Thoracic aorta (tissue), 2 donors: ENCODE measurements around the gene IFNL2. TPM values are rescaled to one million over a fixed set of nuclear protein-coding genes. Genes with fewer than 3 reads are reported as not detected.
"Not testable (repeated sequence)": the region's sequence is repeated elsewhere in the genome, so short reads cannot be mapped to it uniquely, and the experiment has no call there.

Source experiments
- ATAC-seq: fragments of 150-250 bp; one replicate; pipeline ENCODE4 v1.8.0; 2017; ENCODE audit warnings: low read depth; ENCODE audit not compliant: insufficient number of reproducible peaks, low FRiP score
- DNase-seq: peaks from one replicate; pipeline ENCODE4 v3.0.0-alpha.2; 2020; ENCODE audit warnings: low spot score
- H3K27ac ChIP-seq, 2 donors: fragments of 200-600 bp; sonication (generic); 1 replicate in 1 of 2; 2 replicates in 1 of 2; pipeline ENCODE4 v1.5.1; 2016; ENCODE audit warnings: mild to moderate bottlenecking in 2 of 2, moderate library complexity in 2 of 2
- H3K27me3 ChIP-seq: fragments of 200-600 bp; sonication (generic); replicated peaks from 2 replicates; pipeline ENCODE4 v1.6.0; 2016; ENCODE audit warnings: mild to moderate bottlenecking; ENCODE audit not compliant: insufficient read depth
- H3K36me3 ChIP-seq: fragments of 200-600 bp; sonication (generic); one replicate; pipeline ENCODE4 v1.5.1; 2016
- H3K4me1 ChIP-seq, 2 donors: fragments of 200-600 bp; sonication (generic); 1 replicate in 1 of 2; 2 replicates in 1 of 2; pipeline versions ENCODE4 v1.5.1 to v1.6.0; 2016; ENCODE audit warnings: low read depth in 2 of 2, mild to moderate bottlenecking in 1 of 2; ENCODE audit not compliant: control insufficient read depth in 1 of 2
- H3K4me3 ChIP-seq: fragments of 200-600 bp; sonication (generic); 2 replicates; pipeline ENCODE4 v1.5.1; 2016; ENCODE audit warnings: mild to moderate bottlenecking
- H3K9me3 ChIP-seq: fragments of 200-600 bp; sonication (generic); 2 replicates; pipeline ENCODE4 v1.5.1; 2016
- CTCF ChIP-seq: fragments of 200-600 bp; sonication (generic); IDR thresholded peaks from one replicate; pipeline ENCODE4 v1.5.1; 2019; ENCODE audit warnings: antibody characterized with exemption
- total RNA-seq, 2 donors: library from RNA; depleted of rRNA; stranded (reverse); fragments of >200 nt; gene quantifications; one replicate each; pipeline versions ENCODE4 v1.1.0 to v1.2.3, GENCODE V29; 2016

Gene IFNL2
- total RNA-seq = not detected

- not testable (repeated sequence) for H3K4me3 ChIP-seq, H3K27ac ChIP-seq, H3K4me1 ChIP-seq, DNase-seq, H3K36me3 ChIP-seq, H3K9me3 ChIP-seq, H3K27me3 ChIP-seq, ATAC-seq
These were observed at the start of gene IFNL2 for GRCh38 chr19:39268085-39268484. Gene IFNL2 (plus strand): TSS chr19:39268396. CDS start chr19:39268569, 173 bp downstream.

- not testable (repeated sequence) for H3K9me3 ChIP-seq, ATAC-seq, H3K36me3 ChIP-seq, H3K4me3 ChIP-seq, H3K4me1 ChIP-seq, DNase-seq, H3K27ac ChIP-seq, H3K27me3 ChIP-seq
These were observed 49.1 kb upstream of the IFNL2 start for GRCh38 chr19:39219108-39219507.

- Histone ChIP-seq H3K36me3 (no peaks in the 10 kb centered on the region), H3K9me3 (no peaks in the 10 kb centered on the region), H3K27ac (no peak overlapping the region), H3K4me1 (no peaks in the 10 kb centered on the region), H3K27me3 (no peaks in the 10 kb centered on the region), H3K4me3 (no peak overlapping the region)
- no peak for DNase-seq
- no peak for TF ChIP-seq CTCF
- ATAC-seq = no peak
These were observed 44.4 kb upstream of the IFNL2 start for GRCh38 chr19:39223703-39224279.

GRCh38 chr19:39224910-39225309 is 43.3 kb upstream of the IFNL2 start:
- ATAC-seq (no peak), DNase-seq (no peak)
- H3K4me3 ChIP-seq = no peak overlapping the region
- TF ChIP-seq CTCF = no peak
- H3K27ac ChIP-seq = no peak overlapping the region
- H3K36me3 ChIP-seq = no peaks in the 10 kb centered on the region
- H3K27me3 ChIP-seq = no peaks in the 10 kb centered on the region
- no peaks in the 10 kb centered on the region for H3K4me1 ChIP-seq
- no peaks in the 10 kb centered on the region for H3K9me3 ChIP-seq

- H3K27ac ChIP-seq = no peak overlapping the region
- ATAC-seq (no peak), DNase-seq (no peak)
- TF ChIP-seq CTCF = no peak
- H3K4me3 ChIP-seq = no peak overlapping the region
- no peaks in the 10 kb centered on the region for H3K36me3 ChIP-seq
- no peaks in the 10 kb centered on the region for H3K27me3 ChIP-seq
- H3K4me1 ChIP-seq = no peaks in the 10 kb centered on the region
- no peaks in the 10 kb centered on the region for H3K9me3 ChIP-seq
These were observed 38.0 kb upstream of the IFNL2 start for GRCh38 chr19:39230096-39230764.

- Histone ChIP-seq H3K9me3 (no peaks in the 10 kb centered on the region), H3K4me3 (no peak overlapping the region), H3K4me1 (no peaks in the 10 kb centered on the region), H3K27me3 (no peaks in the 10 kb centered on the region), H3K27ac (no peak overlapping the region), H3K36me3 (no peaks in the 10 kb centered on the region)
- DNase-seq = no peak
- no peak for TF ChIP-seq CTCF
- ATAC-seq = no peak
These were observed 35.5 kb upstream of the IFNL2 start for GRCh38 chr19:39232708-39233107.
